Endodermal cell (in vitro differentiated cells): ENCODE measurements around the gene UQCRFS1. TPM values are rescaled to one million over a fixed set of nuclear protein-coding genes. Genes with fewer than 3 reads are reported as not detected.

Experiments used
- DNase-seq: peaks from one replicate; pipeline ENCODE4 v3.0.0-alpha.2; 2017
- H3K27ac ChIP-seq: 2 replicates; pipeline ENCODE4 v1.5.1; 2013; ENCODE audit warnings: mild to moderate bottlenecking, low read depth, low read length, moderate library complexity
- H3K27me3 ChIP-seq: 2 replicates; pipeline ENCODE4 v1.6.1; 2013; ENCODE audit warnings: mild to moderate bottlenecking, low read length, moderate library complexity; ENCODE audit not compliant: insufficient read depth, control insufficient read depth, poor library complexity, severe bottlenecking
- H3K36me3 ChIP-seq: 2 replicates; pipeline ENCODE4 v1.7.0; 2013; ENCODE audit warnings: mild to moderate bottlenecking, low read length, moderate library complexity; ENCODE audit not compliant: control insufficient read depth, insufficient read depth
- H3K4me1 ChIP-seq: one replicate; pipeline ENCODE4 v1.7.0; 2013; ENCODE audit warnings: low read length; ENCODE audit not compliant: control insufficient read depth, insufficient read depth
- H3K4me3 ChIP-seq: 2 replicates; pipeline ENCODE4 v1.5.1; 2013; ENCODE audit warnings: mild to moderate bottlenecking, low read length, moderate library complexity
- H3K9ac ChIP-seq: 2 replicates; pipeline ENCODE4 v1.6.1; 2013; ENCODE audit warnings: mild to moderate bottlenecking, low read length, moderate library complexity; ENCODE audit not compliant: poor library complexity, severe bottlenecking; ENCODE audit errors: extremely low read depth
- H3K9me3 ChIP-seq: 2 replicates; pipeline ENCODE4 v1.6.1; 2013; ENCODE audit warnings: mild to moderate bottlenecking, low read length, moderate library complexity; ENCODE audit not compliant: control insufficient read depth
- H3K27ac Mint-ChIP-seq: 2 replicates; pipeline ENCODE4 v1.8.0; 2020; ENCODE audit warnings: mixed read lengths
- H3K27me3 Mint-ChIP-seq: 2 replicates; pipeline ENCODE4 v1.8.0; 2021; ENCODE audit warnings: mild to moderate bottlenecking, mixed read lengths; ENCODE audit not compliant: insufficient read depth
- H3K36me3 Mint-ChIP-seq: 2 replicates; pipeline ENCODE4 v1.8.0; 2020; ENCODE audit warnings: low read depth, mixed read lengths
- H3K4me1 Mint-ChIP-seq: 2 replicates; pipeline ENCODE4 v1.8.0; 2020; ENCODE audit warnings: mixed read lengths
- H3K4me3 Mint-ChIP-seq: 2 replicates; pipeline ENCODE4 v1.8.0; 2020; ENCODE audit warnings: mild to moderate bottlenecking, moderate library complexity, mixed read lengths
- H3K9me3 Mint-ChIP-seq: 2 replicates; pipeline ENCODE4 v1.8.0; 2020; ENCODE audit warnings: mild to moderate bottlenecking, mixed read lengths
- WGBS, 2 experiments: methylation state at CpG; one replicate each; pipeline versions ENCODE4 v1.1.5 to v1.1.7; 2013; ENCODE audit warnings: missing lambda C conversion rate in 2 of 2, mixed read lengths in 1 of 2; ENCODE audit not compliant: insufficient coverage in 1 of 2, insufficient read length in 1 of 2; 5-methylcytosine and 5-hydroxymethylcytosine counted together
- total RNA-seq, 2 donors: library from RNA; stranded (reverse); fragmentation: NEBNext Ultra II Directional in 1 of 2; extraction: Animal tissue kit (Norgen Biotek cat#: 25700) in 1 of 2; gene quantifications; 2 replicates in 1 of 2; 3 replicates in 1 of 2; pipeline ENCODE4 v1.2.1, GENCODE V29; 2021
- TF ChIP-seq, protein P1 (sequence below): fragments of 200-600 bp; sonication (generic); conservative IDR thresholded peaks from 2 replicates; pipeline ENCODE4 v1.5.0; 2021; ENCODE audit warnings: antibody characterized with exemption, mild to moderate bottlenecking

UQCRFS1 gene
- total RNA-seq, 2 donors from 2014 or later = 32.4 to 32.7 TPM

- Histone ChIP-seq H3K27me3 (no peaks in the 10 kb centered on the region), H3K4me1 (no peaks in the 10 kb centered on the region), H3K27ac (no peak overlapping the region), H3K9ac (no peak overlapping the region), H3K4me3 (no peak overlapping the region), H3K9me3 (no peaks in the 10 kb centered on the region), H3K36me3 (no peaks in the 10 kb centered on the region)
- DNase-seq = no peak
- Mint-ChIP-seq H3K9me3 (no peaks in the 10 kb centered on the region), H3K4me3 (no peak overlapping the region), H3K4me1 (no peaks in the 10 kb centered on the region), H3K27ac (no peak overlapping the region), H3K27me3 (peaks cover 9% of the 10 kb centered on the region), H3K36me3 (no peaks in the 10 kb centered on the region)
- 75% methylated on average over 1 of the region's 1 CpG; no CpG with 5 or more reads in 1 of the 2 experiments for WGBS, 2 experiments
- TF ChIP-seq, protein P1, sequence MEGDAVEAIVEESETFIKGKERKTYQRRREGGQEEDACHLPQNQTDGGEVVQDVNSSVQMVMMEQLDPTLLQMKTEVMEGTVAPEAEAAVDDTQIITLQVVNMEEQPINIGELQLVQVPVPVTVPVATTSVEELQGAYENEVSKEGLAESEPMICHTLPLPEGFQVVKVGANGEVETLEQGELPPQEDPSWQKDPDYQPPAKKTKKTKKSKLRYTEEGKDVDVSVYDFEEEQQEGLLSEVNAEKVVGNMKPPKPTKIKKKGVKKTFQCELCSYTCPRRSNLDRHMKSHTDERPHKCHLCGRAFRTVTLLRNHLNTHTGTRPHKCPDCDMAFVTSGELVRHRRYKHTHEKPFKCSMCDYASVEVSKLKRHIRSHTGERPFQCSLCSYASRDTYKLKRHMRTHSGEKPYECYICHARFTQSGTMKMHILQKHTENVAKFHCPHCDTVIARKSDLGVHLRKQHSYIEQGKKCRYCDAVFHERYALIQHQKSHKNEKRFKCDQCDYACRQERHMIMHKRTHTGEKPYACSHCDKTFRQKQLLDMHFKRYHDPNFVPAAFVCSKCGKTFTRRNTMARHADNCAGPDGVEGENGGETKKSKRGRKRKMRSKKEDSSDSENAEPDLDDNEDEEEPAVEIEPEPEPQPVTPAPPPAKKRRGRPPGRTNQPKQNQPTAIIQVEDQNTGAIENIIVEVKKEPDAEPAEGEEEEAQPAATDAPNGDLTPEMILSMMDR = no peak
Observed at GRCh38 chr19:29170554-29170953, 42.4 kb downstream of the UQCRFS1 start.

- Histone ChIP-seq H3K27ac (no peak overlapping the region), H3K36me3 (no peaks in the 10 kb centered on the region), H3K4me3 (no peak overlapping the region), H3K9ac (no peak overlapping the region), H3K9me3 (no peaks in the 10 kb centered on the region), H3K4me1 (no peaks in the 10 kb centered on the region), H3K27me3 (no peaks in the 10 kb centered on the region)
- peaks cover 21% of the 10 kb centered on the region for H3K27me3 Mint-ChIP-seq
- no peak overlapping the region for H3K27ac Mint-ChIP-seq
- 42 to 54% methylated on average over 3 of the region's 3 CpGs for WGBS, 2 experiments
- no peak for DNase-seq
- H3K4me3 Mint-ChIP-seq = no peak overlapping the region
- H3K4me1 Mint-ChIP-seq = peaks cover 13% of the 10 kb centered on the region
- H3K9me3 Mint-ChIP-seq = peaks cover 6% of the 10 kb centered on the region
- H3K36me3 Mint-ChIP-seq = no peaks in the 10 kb centered on the region
- TF ChIP-seq, protein P1 = no peak
Observed at GRCh38 chr19:29162694-29163093, 50.3 kb downstream of the UQCRFS1 start.

- no peak overlapping the region for H3K4me3 ChIP-seq
- Mint-ChIP-seq H3K9me3 (peaks cover 12% of the 10 kb centered on the region), H3K36me3 (no peaks in the 10 kb centered on the region), H3K27ac (no peak overlapping the region), H3K4me1 (no peaks in the 10 kb centered on the region), H3K27me3 (peaks cover 19% of the 10 kb centered on the region), H3K4me3 (no peak overlapping the region)
- H3K4me1 ChIP-seq = no peaks in the 10 kb centered on the region
- TF ChIP-seq, protein P1 = no peak
- H3K27ac ChIP-seq = no peak overlapping the region
- WGBS, 2 experiments = 100% methylated on average over 2 of the region's 2 CpGs; no CpG with 5 or more reads in 1 of the 2 experiments
- H3K9ac ChIP-seq = no peak overlapping the region
- no peaks in the 10 kb centered on the region for H3K27me3 ChIP-seq
- no peak for DNase-seq
- H3K9me3 ChIP-seq = no peaks in the 10 kb centered on the region
- no peaks in the 10 kb centered on the region for H3K36me3 ChIP-seq
Observed at GRCh38 chr19:29155683-29156082, 57.3 kb downstream of the UQCRFS1 start.
